A673 (cell line): ENCODE data around the gene PDGFA.

Experiments used
- EZH2 ChIP-seq: fragments of 200-600 bp; sonication (generic); IDR thresholded peaks from 2 replicates; pipeline ENCODE4 v1.6.1; 2017; ENCODE audit warnings: borderline replicate concordance, low read depth, mild to moderate bottlenecking, mixed read lengths, antibody characterized with exemption, low read length; ENCODE audit not compliant: poor library complexity, severe bottlenecking
- TF ChIP-seq, protein P1 (sequence below): fragments of 300-800, 200-600 bp; sonication (generic); conservative IDR thresholded peaks from 2 replicates; pipeline ENCODE4 v1.5.1; 2017; ENCODE audit warnings: low read depth, mild to moderate bottlenecking, antibody characterized with exemption, low read length, moderate library complexity, mixed read lengths

DNA sequence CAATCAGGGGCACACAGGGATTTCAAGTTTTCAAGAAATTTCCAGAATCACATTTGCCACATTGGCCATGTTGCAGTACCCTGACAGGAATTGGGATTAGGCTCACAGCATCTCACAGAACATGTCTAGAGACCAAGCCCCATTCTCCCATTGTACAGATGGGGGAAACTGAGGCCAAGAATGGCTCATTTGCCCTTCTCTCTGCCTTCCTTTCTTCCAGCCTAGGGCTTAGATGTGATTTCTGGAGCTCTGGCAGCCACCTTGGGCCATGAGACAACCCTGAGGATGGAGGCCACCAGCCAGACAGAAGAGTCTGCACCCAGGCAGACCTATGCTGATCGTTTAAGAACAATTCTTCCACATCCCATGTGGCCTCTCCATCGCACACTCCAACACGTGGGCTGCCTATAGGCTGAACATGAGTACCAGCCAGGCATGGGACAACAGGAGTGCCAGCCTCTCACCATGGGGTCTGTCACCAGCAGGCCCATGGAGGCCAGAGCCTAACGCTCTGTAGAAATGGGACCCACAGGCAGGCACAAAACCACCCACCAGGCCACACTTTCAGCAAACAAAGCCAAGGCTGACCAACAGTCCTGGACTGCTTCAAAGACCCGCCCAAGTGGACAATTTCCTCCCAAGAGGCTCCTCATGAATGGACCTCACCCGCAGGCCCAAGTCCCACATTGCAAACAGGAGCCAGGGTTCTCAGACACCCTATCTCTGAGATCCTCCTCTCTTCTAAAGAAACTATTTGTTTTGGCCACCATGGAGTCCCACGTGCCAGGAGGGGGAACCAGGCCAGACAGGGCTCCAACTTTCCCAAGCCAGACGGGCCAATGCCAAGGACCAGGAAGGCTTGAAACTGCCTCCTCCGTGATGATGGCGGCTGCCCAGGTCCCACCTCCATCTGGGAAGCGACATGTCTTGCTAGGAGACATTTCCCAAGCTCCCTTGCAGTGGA lies 20.7 kb downstream of the PDGFA start:
- TF ChIP-seq, protein P1, sequence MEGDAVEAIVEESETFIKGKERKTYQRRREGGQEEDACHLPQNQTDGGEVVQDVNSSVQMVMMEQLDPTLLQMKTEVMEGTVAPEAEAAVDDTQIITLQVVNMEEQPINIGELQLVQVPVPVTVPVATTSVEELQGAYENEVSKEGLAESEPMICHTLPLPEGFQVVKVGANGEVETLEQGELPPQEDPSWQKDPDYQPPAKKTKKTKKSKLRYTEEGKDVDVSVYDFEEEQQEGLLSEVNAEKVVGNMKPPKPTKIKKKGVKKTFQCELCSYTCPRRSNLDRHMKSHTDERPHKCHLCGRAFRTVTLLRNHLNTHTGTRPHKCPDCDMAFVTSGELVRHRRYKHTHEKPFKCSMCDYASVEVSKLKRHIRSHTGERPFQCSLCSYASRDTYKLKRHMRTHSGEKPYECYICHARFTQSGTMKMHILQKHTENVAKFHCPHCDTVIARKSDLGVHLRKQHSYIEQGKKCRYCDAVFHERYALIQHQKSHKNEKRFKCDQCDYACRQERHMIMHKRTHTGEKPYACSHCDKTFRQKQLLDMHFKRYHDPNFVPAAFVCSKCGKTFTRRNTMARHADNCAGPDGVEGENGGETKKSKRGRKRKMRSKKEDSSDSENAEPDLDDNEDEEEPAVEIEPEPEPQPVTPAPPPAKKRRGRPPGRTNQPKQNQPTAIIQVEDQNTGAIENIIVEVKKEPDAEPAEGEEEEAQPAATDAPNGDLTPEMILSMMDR = no peak
- no peak for TF ChIP-seq EZH2
